GM19455 (cell line): ENCODE data around the gene SEC31A.
"Not testable (repeated sequence)": the region's sequence is repeated elsewhere in the genome, so short reads cannot be mapped to it uniquely, and the experiment has no call there.

ENCODE experiments used
- ATAC-seq: cut with Tn5 transposase; IDR thresholded peaks from one replicate; pipeline ENCODE4 v1.9.1; 2021; ENCODE audit not compliant: unreplicated experiment

SEC31A gene

GRCh38 chr4:82850684-82851083 is 40.3 kb downstream of the SEC31A start:
- ATAC-seq = no peak

- no peak for ATAC-seq
Measured at GRCh38 chr4:82848706-82849105, 42.2 kb downstream of the SEC31A start.

GRCh38 chr4:82842593-82842992 is 48.4 kb downstream of the SEC31A start:
- no peak for ATAC-seq

- no peak for ATAC-seq
Measured at GRCh38 chr4:82839624-82840023, 51.3 kb downstream of the SEC31A start.

- no peak for ATAC-seq
Measured at GRCh38 chr4:82833696-82834313, 57.1 kb downstream of the SEC31A start.

GRCh38 chr4:82833060-82833459 is 57.9 kb downstream of the SEC31A start:
- ATAC-seq = not testable (repeated sequence)

- no peak for ATAC-seq
Measured at GRCh38 chr4:82825425-82825824, 65.5 kb downstream of the SEC31A start.

GRCh38 chr4:82823062-82823461 is 67.9 kb downstream of the SEC31A start:
- no peak for ATAC-seq

GRCh38 chr4:82820689-82821088 is 70.3 kb downstream of the SEC31A start:
- no peak for ATAC-seq

- no peak for ATAC-seq
Measured at GRCh38 chr4:82818664-82819662, 72.0 kb downstream of the SEC31A start.

GRCh38 chr4:82816874-82817273 is 74.1 kb downstream of the SEC31A start:
- ATAC-seq = not testable (repeated sequence)

GRCh38 chr4:82814034-82814433 is 76.9 kb downstream of the SEC31A start:
- no peak for ATAC-seq

- no peak for ATAC-seq
Measured at GRCh38 chr4:82811838-82812341, 79.1 kb downstream of the SEC31A start.

- no peak for ATAC-seq
Measured at GRCh38 chr4:82811392-82811791, 79.6 kb downstream of the SEC31A start.

GRCh38 chr4:82810176-82810575 is 80.8 kb downstream of the SEC31A start:
- no peak for ATAC-seq

GRCh38 chr4:82809619-82810018 is 81.3 kb downstream of the SEC31A start:
- no peak for ATAC-seq

- no peak for ATAC-seq
Measured at GRCh38 chr4:82803746-82804145, 87.2 kb downstream of the SEC31A start.

GRCh38 chr4:82802911-82803310 is 88.0 kb downstream of the SEC31A start:
- no peak for ATAC-seq

GRCh38 chr4:82801910-82802521 is 88.9 kb downstream of the SEC31A start:
- ATAC-seq = no peak

- ATAC-seq = no peak
Measured at GRCh38 chr4:82799006-82799881, 91.7 kb downstream of the SEC31A start.
